CD4-positive, alpha-beta T cell treated with Interferon alpha-2 for 1 hour (primary cell): ENCODE results near the gene MELK.

Source experiments
- DNase-seq, 2 donors: peaks; one replicate each; pipeline ENCODE4 v3.0.0-alpha.2; 2020 to 2022

The MELK gene

GRCh38 chr9:36584620-36585460, 12.1 kb downstream of the MELK start:
- DNase-seq: no peak

DNA sequence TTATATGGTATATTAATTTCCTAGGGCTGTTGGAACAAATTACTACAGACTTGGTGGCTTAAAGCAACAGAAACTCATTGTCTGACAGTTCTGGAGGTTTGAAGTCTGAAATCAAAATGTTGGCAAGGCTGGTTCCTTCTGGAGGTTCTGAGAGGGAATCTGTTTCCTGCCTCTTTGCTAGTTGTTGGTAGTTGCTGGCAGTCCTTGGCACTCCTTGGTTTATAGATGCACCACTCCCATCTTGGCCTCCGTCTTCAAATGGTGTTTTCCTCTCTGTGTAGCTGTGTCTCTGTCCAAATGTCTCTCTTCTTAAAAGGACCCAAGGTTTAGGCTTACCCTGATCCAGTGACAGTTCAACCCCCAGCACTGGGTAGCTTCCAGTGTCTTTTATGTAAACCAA, 17.5 kb downstream of the MELK start:
- no peak for DNase-seq

DNA sequence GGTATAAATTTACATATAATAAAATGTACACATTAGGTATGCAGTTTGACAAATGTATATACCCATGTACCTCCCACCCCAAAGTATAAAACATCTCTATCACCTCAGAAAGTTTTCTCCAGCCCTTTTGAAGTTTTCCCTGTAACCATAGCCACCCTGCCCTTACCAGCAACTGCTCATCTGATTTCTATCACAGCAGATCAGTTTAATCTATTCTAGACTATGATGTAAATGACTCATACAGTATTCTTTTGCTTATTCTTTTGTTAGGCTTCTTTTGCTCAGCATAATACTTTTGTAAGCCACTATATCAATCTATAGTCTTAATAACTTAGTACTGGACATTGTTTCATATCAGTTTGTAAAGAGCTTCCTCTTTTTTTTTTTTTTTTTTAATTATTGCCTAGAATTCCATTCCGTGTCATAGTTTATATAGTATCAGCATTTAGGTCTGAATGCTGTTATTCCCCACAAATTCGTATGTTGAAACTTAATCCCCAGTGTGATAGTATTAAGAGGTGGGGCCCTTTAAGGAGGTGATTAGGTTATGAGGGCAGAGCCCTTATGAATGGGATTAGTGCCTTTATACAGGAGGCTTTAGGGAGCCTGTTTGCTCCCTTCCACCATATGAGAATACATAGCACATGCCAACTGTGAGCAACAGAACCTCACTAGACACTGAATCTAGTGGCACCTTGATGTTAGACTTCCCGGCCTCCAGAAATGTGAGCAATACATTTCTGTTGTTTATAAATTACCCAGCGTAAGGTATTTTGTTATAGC, 20.3 kb downstream of the MELK start:
- no peak for DNase-seq

GRCh38 chr9:36594213-36594612, 21.5 kb downstream of the MELK start:
- DNase-seq: no peak

- DNase-seq: peak in 1 of 2 donors; percentile 21
These were observed 24.9 kb downstream of the MELK start for GRCh38 chr9:36597412-36598178.

DNA sequence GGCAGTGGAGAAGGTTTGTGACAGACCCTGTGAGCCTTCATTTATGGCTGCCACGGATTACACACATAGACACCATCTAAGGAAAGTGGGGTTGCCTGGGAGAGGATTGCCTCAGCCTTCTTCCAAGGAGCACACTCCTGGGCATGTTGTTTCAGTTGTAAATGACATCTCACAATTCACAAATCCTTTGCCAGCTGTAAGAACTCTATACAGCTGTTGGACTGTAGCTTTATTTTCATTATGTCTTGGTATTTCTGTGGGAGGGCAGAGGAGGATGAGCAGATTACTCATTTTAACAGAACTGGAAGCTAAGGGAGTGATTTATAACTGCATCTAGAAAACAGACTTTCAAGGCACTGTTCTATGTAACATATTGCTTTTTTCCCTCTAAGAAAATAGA, 25.6 kb downstream of the MELK start:
- DNase-seq: no peak

DNA sequence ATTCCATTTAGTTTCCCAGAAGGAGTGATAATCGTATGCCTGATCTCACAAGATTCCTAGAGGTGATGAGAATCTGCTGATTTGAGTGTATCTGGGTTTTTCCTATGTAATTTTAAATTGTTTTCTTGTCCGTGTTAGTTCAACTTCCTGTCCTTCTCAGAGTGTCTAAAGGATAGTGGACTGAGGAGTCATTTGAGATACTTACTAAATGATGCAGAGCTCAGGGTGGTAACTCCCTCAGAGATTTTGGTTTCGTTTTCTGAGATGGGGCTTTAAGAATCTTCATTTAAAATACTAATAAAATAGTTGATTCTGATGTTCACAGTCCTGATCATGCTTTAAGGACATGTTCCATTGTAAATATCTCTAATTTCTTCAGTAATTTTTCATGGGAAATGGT, 30.3 kb downstream of the MELK start:
- DNase-seq: peak in 1 of 2 donors; percentile 24

- no peak for DNase-seq
These were observed 36.6 kb downstream of the MELK start for GRCh38 chr9:36609306-36609705.

GRCh38 chr9:36622121-36622520, 49.4 kb downstream of the MELK start:
- DNase-seq: no peak

- DNase-seq: no peak
These were observed 50.6 kb downstream of the MELK start for GRCh38 chr9:36623280-36623679.

DNA sequence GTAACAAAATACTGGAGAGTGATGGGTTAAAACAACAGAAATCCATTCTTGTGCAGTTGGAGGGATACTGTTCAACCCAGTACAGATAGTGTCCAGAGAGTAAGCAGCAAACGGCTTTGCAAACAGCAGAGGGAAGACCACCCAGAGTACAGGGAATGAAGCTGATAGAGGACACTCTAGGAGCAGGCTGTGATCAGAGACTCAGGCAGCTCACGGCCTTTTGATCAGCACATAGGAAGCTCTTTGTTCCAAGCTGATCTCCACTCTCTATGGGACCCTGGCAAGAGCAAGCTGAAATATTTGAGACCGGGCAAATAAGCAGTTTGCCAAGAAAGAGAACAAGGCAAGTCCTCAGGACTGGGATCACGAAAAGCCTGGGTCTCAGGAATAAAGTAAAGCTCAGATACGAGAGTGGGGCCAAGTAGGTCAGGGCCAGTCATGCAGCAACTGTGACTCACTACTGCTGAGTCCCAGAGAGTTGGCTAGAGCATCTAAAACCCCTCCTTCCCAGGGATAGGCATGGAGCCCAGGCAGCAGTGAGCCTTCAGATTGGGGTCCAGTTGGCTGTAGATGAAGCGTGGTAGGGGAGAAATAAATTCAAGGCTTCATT, 52.4 kb downstream of the MELK start:
- no peak for DNase-seq

- DNase-seq: peak in 1 of 2 donors; percentile 34
These were observed 60.2 kb downstream of the MELK start for GRCh38 chr9:36632892-36633291.

DNA sequence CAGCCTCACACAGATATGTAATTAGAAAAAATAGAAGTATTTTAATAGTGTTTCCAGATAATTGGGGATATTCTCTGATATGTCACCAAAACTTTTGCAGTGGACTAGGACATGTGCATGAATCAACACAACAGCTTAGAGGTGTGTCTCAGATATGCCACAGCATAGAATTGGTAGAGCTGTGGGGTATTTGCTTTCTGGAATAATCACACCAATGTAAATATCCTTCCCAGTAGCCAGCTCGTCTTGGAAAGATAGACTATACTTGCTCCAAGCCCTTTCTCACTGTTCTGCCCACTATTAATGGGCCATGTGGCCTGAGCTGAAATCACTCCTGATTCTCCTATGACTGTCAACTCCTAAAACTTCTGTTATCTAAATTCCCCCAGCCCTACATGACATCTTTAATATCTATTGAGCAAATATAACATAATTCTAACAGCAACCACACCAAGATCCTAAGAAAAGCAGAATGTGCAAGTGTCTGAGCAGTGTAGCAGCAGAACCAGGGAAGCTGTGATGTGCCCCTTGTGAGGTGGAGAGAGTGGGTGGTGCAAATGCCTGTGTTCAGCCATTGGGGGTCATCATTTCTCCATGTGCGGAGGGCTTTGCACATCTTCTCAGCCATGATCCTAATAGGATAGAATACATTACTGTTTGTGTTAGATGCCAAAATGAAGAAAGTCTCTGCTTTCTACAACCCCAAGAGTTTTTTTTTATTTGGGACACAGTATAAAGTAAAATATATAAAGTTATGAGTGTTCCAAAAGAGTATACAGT, 65.0 kb downstream of the MELK start:
- DNase-seq: no peak

DNA sequence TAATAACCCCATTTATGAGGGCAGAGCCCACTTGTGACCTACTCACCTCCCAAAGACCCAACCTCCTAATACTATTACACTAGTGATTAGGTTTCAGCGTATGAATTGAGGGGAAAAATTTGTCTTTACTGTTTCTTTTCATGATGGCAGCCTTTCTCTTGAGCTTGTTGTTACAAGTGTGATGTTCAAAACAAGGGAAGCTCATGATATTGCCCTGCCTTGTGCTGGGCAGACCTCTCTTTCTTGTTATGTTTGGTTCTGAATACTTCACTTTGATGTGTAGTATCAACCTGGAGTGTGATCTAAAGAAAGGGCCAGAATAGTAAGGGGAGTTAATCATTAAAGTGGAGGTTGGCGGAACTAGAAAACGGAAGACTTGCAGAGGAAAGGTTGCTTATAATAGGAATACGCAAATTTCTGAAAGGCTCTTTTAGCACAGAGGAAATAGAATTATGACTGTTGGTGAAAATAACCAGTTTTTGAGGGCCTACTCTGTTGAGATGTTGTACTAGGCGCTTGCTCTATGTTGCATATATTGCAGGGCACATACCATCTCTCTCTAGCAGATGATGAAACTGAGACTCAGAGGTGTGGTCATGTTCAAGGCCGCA, 68.2 kb downstream of the MELK start:
- no peak for DNase-seq

DNA sequence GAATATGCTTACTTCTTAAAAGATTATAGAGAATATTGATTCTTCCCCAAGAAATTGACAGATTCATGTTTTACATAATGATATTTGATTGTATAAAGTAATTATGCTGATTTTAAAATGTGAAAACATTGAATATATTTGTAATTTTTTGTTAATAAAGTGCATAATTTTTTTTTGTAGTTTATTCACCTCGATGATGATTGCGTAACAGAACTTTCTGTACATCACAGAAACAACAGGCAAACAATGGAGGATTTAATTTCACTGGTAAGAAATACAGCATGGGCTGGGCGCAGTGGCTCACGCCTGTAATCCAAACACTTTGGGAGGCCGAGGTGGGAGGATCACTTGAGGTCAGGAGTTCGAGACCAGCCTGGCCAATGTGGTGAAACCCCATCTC, 70.1 kb downstream of the MELK start:
- no peak for DNase-seq

- DNase-seq: no peak
These were observed 84.1 kb downstream of the MELK start for GRCh38 chr9:36656842-36657241.

GRCh38 chr9:36659500-36659899, 86.8 kb downstream of the MELK start:
- no peak for DNase-seq

- DNase-seq: no peak
These were observed 92.1 kb downstream of the MELK start for GRCh38 chr9:36664806-36665205.

DNA sequence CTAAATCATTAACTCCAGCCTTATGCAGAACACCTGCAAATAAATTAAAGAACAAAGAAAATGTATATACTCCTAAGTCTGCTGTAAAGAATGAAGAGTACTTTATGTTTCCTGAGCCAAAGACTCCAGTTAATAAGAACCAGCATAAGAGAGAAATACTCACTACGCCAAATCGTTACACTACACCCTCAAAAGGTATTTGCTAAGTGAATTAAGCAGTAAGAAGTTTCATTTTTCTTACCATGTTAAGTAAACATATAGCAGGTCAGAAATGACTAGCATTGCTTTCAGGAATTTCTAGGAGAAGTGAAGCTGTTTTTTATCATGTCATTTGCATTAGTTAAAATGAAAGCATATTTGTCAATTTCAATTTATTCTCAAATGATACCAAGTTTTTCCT, 92.7 kb downstream of the MELK start:
- no peak for DNase-seq

GRCh38 chr9:36665921-36666431, 93.3 kb downstream of the MELK start:
- DNase-seq: no peak

- DNase-seq: no peak
These were observed 98.9 kb downstream of the MELK start for GRCh38 chr9:36671561-36671960.

DNA sequence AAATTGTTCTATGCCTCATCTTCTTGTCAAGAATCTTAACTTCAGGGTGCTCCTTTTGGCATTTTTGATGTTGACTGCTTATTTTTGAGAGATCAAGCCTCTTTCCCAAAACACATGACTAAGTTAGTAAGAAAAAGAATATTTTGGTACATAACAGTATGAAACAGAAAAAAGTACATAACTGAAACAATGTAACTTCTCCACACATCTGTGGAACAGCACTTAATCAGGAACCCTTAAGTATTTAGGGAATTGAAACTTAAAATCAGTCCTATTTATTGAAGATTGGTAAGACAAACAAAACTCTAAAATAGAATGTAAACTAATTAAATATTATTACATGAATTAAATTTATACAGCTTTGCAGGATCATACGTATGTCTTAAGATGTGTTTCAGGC, 103.4 kb downstream of the MELK start:
- no peak for DNase-seq
